Type B pancreatic cell (in vitro differentiated cells): Measurements from ENCODE around the gene DHRS2. TPM values are rescaled to one million over a fixed set of nuclear protein-coding genes. Genes with fewer than 3 reads are reported as not detected.
"Not testable (repeated sequence)": the region's sequence is repeated elsewhere in the genome, so short reads cannot be mapped to it uniquely, and the experiment has no call there.

Experiments used
- DNase-seq: peaks from one replicate; pipeline ENCODE4 v3.0.0; 2021; ENCODE audit warnings: mixed read lengths; ENCODE audit not compliant: unreplicated experiment; ENCODE audit errors: extremely low spot score
- H3K27ac Mint-ChIP-seq: 2 replicates; pipeline ENCODE4 v1.8.0; 2021; ENCODE audit warnings: mild to moderate bottlenecking, mixed read lengths
- H3K27me3 Mint-ChIP-seq: 2 replicates; pipeline ENCODE4 v1.8.0; 2021; ENCODE audit warnings: mixed read lengths
- H3K36me3 Mint-ChIP-seq: 2 replicates; pipeline ENCODE4 v1.8.0; 2021; ENCODE audit warnings: mixed read lengths
- H3K4me1 Mint-ChIP-seq: one replicate; pipeline ENCODE4 v1.8.0; 2021; ENCODE audit warnings: mixed read lengths; ENCODE audit not compliant: unreplicated experiment
- H3K4me3 Mint-ChIP-seq: 2 replicates; pipeline ENCODE4 v1.8.0; 2021; ENCODE audit warnings: mild to moderate bottlenecking, mixed read lengths
- H3K9me3 Mint-ChIP-seq: 2 replicates; pipeline ENCODE4 v1.8.0; 2021; ENCODE audit warnings: mixed read lengths
- total RNA-seq: library from RNA; stranded (reverse); gene quantifications from 2 replicates; pipeline ENCODE4 v1.2.1, GENCODE V29; 2021; ENCODE audit warnings: low replicate concordance
- TF ChIP-seq, protein P1 (sequence below): fragments of 200-600 bp; sonication (generic); conservative IDR thresholded peaks from 2 replicates; pipeline ENCODE4 v1.5.0; 2021; ENCODE audit warnings: antibody characterized with exemption, mild to moderate bottlenecking

Gene DHRS2
- total RNA-seq, 1 donor from 2014 or later: 1.4 TPM

DNA sequence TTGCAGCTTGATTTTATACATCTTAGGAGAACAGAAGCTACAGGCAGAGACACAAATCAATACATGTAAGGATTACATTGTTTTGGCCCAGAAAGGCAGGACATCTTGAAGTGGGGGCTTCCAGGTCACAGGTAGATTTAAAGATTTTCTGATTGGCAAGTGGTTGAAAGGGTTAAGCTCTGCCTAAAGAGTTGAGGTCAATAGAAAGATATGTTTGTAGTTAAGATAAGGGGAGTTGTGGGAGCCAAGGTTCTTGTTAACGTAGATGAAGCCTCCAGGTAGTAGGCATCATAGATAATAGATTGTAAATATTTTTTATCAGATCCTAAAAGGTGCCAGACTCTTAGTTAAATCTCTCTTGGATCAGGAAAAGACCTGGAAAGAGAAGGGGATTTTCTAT is 5.5 kb upstream of the DHRS2 start:
- DNase-seq: no peak
- Mint-ChIP-seq H3K36me3 (no peaks in the 10 kb centered on the region), H3K27ac (no peak overlapping the region), H3K4me1 (peaks cover 17% of the 10 kb centered on the region), H3K4me3 (no peak overlapping the region), H3K27me3 (no peaks in the 10 kb centered on the region), H3K9me3 (no peaks in the 10 kb centered on the region)
- TF ChIP-seq, protein P1, sequence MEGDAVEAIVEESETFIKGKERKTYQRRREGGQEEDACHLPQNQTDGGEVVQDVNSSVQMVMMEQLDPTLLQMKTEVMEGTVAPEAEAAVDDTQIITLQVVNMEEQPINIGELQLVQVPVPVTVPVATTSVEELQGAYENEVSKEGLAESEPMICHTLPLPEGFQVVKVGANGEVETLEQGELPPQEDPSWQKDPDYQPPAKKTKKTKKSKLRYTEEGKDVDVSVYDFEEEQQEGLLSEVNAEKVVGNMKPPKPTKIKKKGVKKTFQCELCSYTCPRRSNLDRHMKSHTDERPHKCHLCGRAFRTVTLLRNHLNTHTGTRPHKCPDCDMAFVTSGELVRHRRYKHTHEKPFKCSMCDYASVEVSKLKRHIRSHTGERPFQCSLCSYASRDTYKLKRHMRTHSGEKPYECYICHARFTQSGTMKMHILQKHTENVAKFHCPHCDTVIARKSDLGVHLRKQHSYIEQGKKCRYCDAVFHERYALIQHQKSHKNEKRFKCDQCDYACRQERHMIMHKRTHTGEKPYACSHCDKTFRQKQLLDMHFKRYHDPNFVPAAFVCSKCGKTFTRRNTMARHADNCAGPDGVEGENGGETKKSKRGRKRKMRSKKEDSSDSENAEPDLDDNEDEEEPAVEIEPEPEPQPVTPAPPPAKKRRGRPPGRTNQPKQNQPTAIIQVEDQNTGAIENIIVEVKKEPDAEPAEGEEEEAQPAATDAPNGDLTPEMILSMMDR: no peak

DNA sequence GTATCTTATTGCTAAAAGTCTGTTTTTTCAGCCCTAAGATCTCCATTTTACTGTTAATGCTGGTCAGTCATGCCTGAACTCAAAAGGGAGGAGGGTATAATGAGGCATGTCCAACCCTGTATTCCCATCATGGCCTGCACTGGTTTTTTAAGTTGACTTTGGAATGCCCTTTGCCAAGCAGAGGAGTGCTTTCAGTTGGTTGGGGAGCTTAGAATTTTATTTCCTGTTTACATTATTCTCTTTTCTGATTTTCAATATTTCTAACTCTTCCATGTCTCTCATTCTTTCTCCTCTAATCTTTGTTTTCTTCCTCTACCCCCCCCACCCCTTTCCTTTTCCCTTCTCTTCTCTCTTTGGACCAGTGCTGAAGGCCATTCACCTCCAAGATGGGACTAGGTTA is 4.9 kb upstream of the DHRS2 start:
- no peaks in the 10 kb centered on the region for H3K27me3 Mint-ChIP-seq
- no peak for DNase-seq
- TF ChIP-seq, protein P1: no peak
- H3K4me3 Mint-ChIP-seq: no peak overlapping the region
- H3K4me1 Mint-ChIP-seq: peaks cover 17% of the 10 kb centered on the region
- no peaks in the 10 kb centered on the region for H3K9me3 Mint-ChIP-seq
- H3K27ac Mint-ChIP-seq: no peak overlapping the region
- H3K36me3 Mint-ChIP-seq: no peaks in the 10 kb centered on the region

DNA sequence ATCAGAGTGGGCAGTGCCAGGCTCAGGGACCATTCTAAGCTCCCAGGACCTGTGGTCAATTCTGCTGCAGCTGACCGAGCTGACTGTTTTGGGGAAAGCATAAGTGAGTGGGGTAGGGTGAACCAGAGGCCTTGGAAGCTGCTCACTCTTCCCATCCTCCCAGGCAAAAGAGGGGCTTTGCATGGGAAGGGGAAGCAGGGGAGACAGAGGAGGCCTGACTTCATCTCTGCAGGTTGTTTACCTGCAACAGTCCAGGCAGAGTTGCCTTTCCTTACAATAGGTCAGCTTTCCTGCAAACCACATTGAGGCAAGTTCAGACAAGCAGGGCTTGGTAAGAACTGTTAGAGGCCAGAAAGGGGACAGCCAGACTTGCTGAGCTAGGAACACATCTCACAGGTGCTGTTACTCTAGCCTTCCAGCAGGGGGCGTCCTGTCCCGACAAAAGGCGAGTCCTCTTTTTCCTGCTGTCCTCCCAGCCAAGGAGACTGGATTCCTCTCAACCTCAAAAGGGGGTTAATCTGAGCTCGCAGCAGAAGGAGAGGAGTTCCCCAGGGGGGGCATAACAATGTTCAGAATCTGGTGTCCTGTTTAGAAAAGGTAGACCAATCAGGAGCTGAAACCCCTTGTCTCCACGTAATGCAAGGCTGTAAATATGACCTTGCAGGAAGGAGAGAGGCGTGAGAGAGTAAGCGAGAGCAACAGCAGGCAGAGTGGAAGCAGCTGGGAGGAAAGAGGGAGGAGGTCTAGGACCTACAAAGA is 4.3 kb upstream of the DHRS2 start:
- no peaks in the 10 kb centered on the region for H3K36me3 Mint-ChIP-seq
- H3K9me3 Mint-ChIP-seq: no peaks in the 10 kb centered on the region
- DNase-seq: peak; percentile 81
- H3K27me3 Mint-ChIP-seq: no peaks in the 10 kb centered on the region
- H3K4me1 Mint-ChIP-seq: peaks cover 17% of the 10 kb centered on the region
- peak overlapping the region; percentile 37 for H3K27ac Mint-ChIP-seq
- TF ChIP-seq, protein P1: peak; percentile 93
- peak overlapping the region; percentile 66 for H3K4me3 Mint-ChIP-seq

DNA sequence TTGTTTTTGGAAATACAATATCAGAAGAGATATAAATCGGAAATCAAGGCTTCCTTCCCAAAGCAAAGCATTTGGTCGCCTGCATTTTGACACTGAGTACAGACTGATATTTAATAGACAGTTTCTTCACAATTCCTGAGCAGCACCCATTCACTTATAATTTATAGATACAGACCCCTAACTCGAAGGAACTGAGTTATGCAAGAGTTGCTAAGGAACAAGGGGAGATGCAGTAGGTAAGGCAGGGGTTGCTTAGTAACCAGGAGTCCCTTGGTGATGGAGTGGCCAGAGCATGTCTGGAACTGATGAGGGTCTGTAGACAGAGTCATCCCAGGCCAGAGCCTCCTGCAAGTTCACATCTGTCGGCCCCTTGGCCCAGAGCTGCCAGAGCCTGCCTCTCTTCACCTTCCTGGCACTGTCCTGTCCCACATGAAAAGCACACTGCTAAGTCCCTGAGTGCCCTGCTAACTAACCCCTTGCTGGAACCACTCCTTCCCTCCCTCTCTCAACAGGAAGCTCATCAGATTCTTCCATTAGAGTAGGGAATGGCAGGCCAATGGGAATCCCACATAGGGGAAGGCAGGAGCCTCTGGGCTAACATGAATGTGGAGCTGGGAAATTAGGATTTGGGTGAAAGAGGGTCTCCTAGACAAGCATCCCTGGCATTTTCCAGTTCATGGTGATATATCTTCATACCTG is 3.6 kb upstream of the DHRS2 start:
- TF ChIP-seq, protein P1: no peak
- no peaks in the 10 kb centered on the region for H3K36me3 Mint-ChIP-seq
- H3K4me3 Mint-ChIP-seq: peak overlapping the region; percentile 66
- H3K27ac Mint-ChIP-seq: peak overlapping the region; percentile 37
- no peak for DNase-seq
- H3K27me3 Mint-ChIP-seq: no peaks in the 10 kb centered on the region
- H3K9me3 Mint-ChIP-seq: peaks cover 3% of the 10 kb centered on the region
- H3K4me1 Mint-ChIP-seq: peaks cover 17% of the 10 kb centered on the region

DNA sequence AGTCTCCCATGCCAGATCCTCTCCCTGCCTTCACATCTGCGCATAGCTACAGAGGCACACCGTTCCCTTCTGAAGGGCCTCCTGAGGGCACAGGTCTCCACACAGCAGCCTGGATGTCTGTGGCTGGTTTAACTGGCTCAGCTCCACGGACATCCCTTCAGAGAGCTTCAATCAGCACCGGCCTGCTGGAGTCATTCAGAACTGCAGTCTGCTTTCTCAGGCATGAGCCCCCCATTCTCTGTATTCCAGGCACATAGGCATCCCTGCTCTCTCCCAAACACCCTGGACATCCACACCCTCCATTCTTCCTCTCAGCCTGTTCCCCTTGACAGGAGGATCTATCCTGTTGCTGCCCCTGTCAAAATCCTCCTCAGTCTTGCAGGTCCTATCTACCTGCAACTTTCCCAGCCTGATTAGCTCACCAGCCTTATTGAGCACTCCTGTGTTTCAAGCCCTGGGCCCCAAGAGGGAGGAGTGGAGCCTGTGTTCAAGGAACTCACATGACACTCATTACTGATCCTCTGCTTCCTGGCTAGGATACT is 2.9 kb upstream of the DHRS2 start:
- H3K27me3 Mint-ChIP-seq: no peaks in the 10 kb centered on the region
- H3K27ac Mint-ChIP-seq: peak overlapping the region; percentile 73
- peaks cover 6% of the 10 kb centered on the region for H3K9me3 Mint-ChIP-seq
- no peaks in the 10 kb centered on the region for H3K36me3 Mint-ChIP-seq
- H3K4me3 Mint-ChIP-seq: peak overlapping the region; percentile 80
- TF ChIP-seq, protein P1: no peak
- peaks cover 17% of the 10 kb centered on the region for H3K4me1 Mint-ChIP-seq
- DNase-seq: no peak

DNA sequence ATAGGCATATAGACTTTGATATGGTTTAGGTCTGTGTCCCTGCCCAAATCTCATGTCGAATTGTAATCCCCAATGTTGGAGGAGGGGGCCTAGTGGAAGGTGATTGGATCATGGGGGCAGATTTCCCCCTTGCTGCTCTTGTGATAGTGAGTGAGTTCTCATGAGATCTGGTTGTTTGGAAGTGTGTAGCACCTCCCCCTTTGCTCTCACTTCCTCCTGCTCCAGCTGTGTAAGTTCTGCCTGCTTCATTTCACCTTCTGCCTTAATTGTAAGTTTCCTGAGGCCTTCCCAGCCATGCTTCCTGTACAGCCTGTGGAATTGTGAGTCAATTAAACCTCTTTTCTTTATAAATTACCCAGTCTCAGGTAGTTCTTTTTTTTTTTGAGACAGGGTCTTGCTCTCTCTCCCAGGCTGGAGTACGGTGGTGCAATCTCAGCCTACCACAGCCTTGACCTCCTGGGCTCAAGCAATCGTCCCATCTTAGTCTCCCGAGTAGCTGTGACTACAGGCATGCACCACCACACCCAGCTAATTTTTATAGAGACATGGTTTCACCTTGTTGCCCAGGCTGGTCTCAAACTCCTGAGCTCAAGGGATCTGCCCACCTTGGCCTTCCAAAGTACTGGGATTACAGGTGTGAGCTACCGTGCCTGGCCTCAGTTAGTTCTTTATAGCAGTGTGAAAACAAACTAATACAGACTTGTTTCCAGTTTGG is 1.3 kb upstream of the DHRS2 start:
- DNase-seq, H3K27ac Mint-ChIP-seq, H3K36me3 Mint-ChIP-seq, H3K9me3 Mint-ChIP-seq, H3K27me3 Mint-ChIP-seq, H3K4me3 Mint-ChIP-seq: not testable (repeated sequence)
- peaks cover 17% of the 10 kb centered on the region for H3K4me1 Mint-ChIP-seq

DNA sequence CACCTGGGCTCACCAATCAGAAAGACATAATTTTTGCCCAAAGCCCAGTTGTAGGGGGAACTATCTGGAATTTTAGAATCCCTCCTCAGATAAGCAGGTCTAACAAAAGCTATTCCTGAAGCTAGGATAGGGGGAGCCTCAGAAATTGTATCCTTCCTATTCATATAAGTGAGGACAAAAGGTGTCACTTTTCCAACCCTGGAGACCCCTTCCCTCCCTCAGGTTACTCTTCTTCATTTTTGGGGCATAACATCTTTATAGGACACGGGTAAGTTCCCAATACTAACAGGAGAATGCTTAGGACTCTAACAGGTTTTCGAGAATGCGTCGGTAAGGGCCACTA is 1.1 kb downstream of the DHRS2 start:
- not testable (repeated sequence) for H3K36me3 Mint-ChIP-seq, H3K4me3 Mint-ChIP-seq, H3K4me1 Mint-ChIP-seq, H3K27me3 Mint-ChIP-seq, H3K27ac Mint-ChIP-seq, DNase-seq, H3K9me3 Mint-ChIP-seq

DNA sequence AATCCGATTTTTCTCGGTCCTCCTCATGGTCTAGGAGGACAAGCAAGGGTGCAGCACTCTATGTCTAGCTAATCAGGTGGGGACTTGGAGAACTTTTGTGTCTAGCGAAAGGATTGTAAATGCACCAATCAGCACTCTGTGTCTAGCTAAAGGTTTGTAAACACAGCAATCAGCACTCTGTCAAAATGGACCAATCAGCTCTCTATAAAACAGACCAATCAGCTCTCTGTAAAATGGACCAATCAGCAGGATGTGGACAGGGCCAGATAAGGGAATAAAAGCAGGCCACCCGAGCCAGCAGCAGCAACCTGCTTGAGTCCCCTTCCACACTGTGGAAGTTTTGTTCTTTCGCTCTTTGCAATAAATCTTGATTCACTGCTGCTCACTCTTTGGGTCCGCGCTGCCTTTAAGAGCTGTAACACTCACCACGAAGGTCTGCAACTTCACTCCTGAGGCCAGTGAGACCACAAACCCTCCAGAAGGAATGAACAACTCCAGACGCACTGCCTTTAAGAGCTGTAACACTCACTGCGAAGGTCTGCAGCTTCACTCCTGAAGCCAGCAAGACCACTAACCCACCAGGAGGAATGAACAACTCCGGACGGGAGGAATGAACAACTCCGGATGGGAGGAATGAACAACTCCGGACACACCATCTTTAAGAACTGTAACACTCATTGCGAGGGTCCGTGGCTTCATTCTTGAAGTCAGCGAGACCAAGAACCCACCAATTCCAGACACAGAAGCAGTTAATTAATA is 1.7 kb downstream of the DHRS2 start:
- H3K9me3 Mint-ChIP-seq, H3K27ac Mint-ChIP-seq, H3K4me1 Mint-ChIP-seq, H3K27me3 Mint-ChIP-seq, DNase-seq, H3K36me3 Mint-ChIP-seq, H3K4me3 Mint-ChIP-seq: not testable (repeated sequence)
